Breast epithelium (tissue), 3 donors: Measurements from ENCODE around the gene FCRL2.

ENCODE experiments used
- POLR2A ChIP-seq: fragments of 450-650 bp; IDR thresholded peaks from one replicate; pipeline ENCODE4 v1.6.1; 2016; ENCODE audit warnings: antibody characterized with exemption, mild to moderate bottlenecking, moderate library complexity
- POLR2AphosphoS5 ChIP-seq, 3 donors: sonication (generic); formaldehyde crosslinking; IDR thresholded peaks; one replicate each; pipeline ENCODE4 v1.6.1; 2017; ENCODE audit warnings: antibody characterized with exemption in 3 of 3
- TF ChIP-seq, protein P1 (sequence below), 3 donors: fragments of 450-650 bp; IDR thresholded peaks; one replicate each; pipeline ENCODE4 v1.5.1; 2016 to 2017; ENCODE audit warnings: antibody characterized with exemption in 3 of 3, mild to moderate bottlenecking in 3 of 3, moderate library complexity in 3 of 3

DNA sequence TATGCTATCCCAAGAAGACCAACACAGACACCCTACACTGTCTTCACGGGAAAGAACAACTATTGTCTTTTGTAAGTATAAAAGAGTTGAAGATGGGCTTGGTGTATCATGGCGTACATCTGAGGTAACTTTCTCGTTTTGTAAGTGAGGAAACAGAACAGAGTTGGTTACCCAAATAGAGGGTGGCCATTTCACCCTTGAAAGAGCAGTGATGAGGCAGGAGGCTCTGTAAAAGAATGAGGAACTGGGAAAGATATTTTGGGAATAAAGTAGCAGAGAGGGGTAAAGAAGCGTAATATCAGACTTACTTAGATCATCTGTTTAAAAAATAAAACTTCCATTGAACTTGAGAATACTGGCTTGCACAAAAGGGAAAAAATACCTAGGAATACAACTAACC lies 18.9 kb downstream of the FCRL2 start:
- TF ChIP-seq POLR2A (no peak), POLR2AphosphoS5 (IDR thresholded peaks at IDR 0.05) (no peak)
- TF ChIP-seq, protein P1, sequence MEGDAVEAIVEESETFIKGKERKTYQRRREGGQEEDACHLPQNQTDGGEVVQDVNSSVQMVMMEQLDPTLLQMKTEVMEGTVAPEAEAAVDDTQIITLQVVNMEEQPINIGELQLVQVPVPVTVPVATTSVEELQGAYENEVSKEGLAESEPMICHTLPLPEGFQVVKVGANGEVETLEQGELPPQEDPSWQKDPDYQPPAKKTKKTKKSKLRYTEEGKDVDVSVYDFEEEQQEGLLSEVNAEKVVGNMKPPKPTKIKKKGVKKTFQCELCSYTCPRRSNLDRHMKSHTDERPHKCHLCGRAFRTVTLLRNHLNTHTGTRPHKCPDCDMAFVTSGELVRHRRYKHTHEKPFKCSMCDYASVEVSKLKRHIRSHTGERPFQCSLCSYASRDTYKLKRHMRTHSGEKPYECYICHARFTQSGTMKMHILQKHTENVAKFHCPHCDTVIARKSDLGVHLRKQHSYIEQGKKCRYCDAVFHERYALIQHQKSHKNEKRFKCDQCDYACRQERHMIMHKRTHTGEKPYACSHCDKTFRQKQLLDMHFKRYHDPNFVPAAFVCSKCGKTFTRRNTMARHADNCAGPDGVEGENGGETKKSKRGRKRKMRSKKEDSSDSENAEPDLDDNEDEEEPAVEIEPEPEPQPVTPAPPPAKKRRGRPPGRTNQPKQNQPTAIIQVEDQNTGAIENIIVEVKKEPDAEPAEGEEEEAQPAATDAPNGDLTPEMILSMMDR (IDR thresholded peaks at IDR 0.05) = no peak
